ENCODE measurements around the gene DAGLA. TPM values are rescaled to one million over a fixed set of nuclear protein-coding genes. Genes with fewer than 3 reads are reported as not detected.
A peak's percentile ranks its signal among the peaks of the same experiment; 100 is the strongest.

Gene DAGLA
- total RNA-seq, 4 donors from 2014 or later = 1.1 to 5.4 (median 3.0) TPM

- H3K4me1 ChIP-seq = peaks cover 0 to 37% (median 13%) of the 10 kb centered on the region in 4 donors
- no peak overlapping the region for H3K4me3 ChIP-seq
- no peaks in the 10 kb centered on the region for H3K9me3 ChIP-seq
- no peak overlapping the region for H3K27ac ChIP-seq
- peaks cover 0 to 34% (median 0%) of the 10 kb centered on the region in 3 donors for H3K36me3 ChIP-seq
- DNase-seq (ENCODE audit: low spot score in 2 of 2) = no peak
- 76 to 79% methylated on average over 19 of the region's 19 CpGs for WGBS, 2 donors
- H3K27me3 ChIP-seq = no peaks in the 10 kb centered on the region
- TF ChIP-seq CTCF (IDR thresholded peaks at IDR 0.05) (no peak), POLR2A (IDR thresholded peaks at IDR 0.05) (no peak), EP300 (IDR thresholded peaks at IDR 0.05) (no peak)
These were observed 66.4 kb downstream of the DAGLA start for GRCh38 chr11:61746442-61747191.

GRCh38 chr11:61747192-61747966, 67.2 kb downstream of the DAGLA start:
- H3K4me3 ChIP-seq = no peak overlapping the region
- peaks cover 0 to 44% (median 13%) of the 10 kb centered on the region in 4 donors for H3K4me1 ChIP-seq
- TF ChIP-seq CTCF (IDR thresholded peaks at IDR 0.05) (peak; percentile 79 to 91 (median 90)), POLR2A (IDR thresholded peaks at IDR 0.05) (no peak)
- H3K27me3 ChIP-seq = no peaks in the 10 kb centered on the region
- peak; percentile 64 to 71 for DNase-seq (ENCODE audit: low spot score in 2 of 2)
- no peaks in the 10 kb centered on the region for H3K9me3 ChIP-seq
- H3K36me3 ChIP-seq = peaks cover 0 to 26% (median 0%) of the 10 kb centered on the region in 3 donors
- 61 to 74% methylated on average over 16 of the region's 19 CpGs for WGBS, 2 donors
- H3K27ac ChIP-seq = no peak overlapping the region

GRCh38 chr11:61747967-61748285, 67.7 kb downstream of the DAGLA start:
- DNase-seq (ENCODE audit: low spot score in 2 of 2) = no peak
- H3K4me1 ChIP-seq = peaks cover 0 to 48% (median 15%) of the 10 kb centered on the region in 4 donors
- 14 to 30% methylated on average over 1 to 3 of the region's 3 CpGs for WGBS, 2 donors
- no peak overlapping the region for H3K4me3 ChIP-seq
- no peak for TF ChIP-seq CTCF (IDR thresholded peaks at IDR 0.05)
- TF ChIP-seq EP300 (IDR thresholded peaks at IDR 0.05) = no peak
- no peak for TF ChIP-seq POLR2A (IDR thresholded peaks at IDR 0.05)
- H3K27ac ChIP-seq = no peak overlapping the region
- peaks cover 0 to 21% (median 0%) of the 10 kb centered on the region in 3 donors for H3K36me3 ChIP-seq
- H3K27me3 ChIP-seq = peaks cover 0 to 2% of the 10 kb centered on the region in 2 donors
- H3K9me3 ChIP-seq = no peaks in the 10 kb centered on the region

- peaks cover 0 to 4% (median 0%) of the 10 kb centered on the region in 3 donors for H3K36me3 ChIP-seq
- peak overlapping the region in 1 of 4 donors; percentile 35 for H3K27ac ChIP-seq
- no peaks in the 10 kb centered on the region for H3K9me3 ChIP-seq
- no peak overlapping the region for H3K4me3 ChIP-seq
- TF ChIP-seq POLR2A (IDR thresholded peaks at IDR 0.05) (no peak), EP300 (IDR thresholded peaks at IDR 0.05) (no peak), CTCF (IDR thresholded peaks at IDR 0.05) (no peak)
- H3K27me3 ChIP-seq = peaks cover 0 to 5% of the 10 kb centered on the region in 2 donors
- H3K4me1 ChIP-seq = peaks cover 0 to 50% (median 18%) of the 10 kb centered on the region in 4 donors
- 24 to 31% methylated on average over 21 of the region's 21 CpGs for WGBS, 2 donors
- no peak for DNase-seq (ENCODE audit: low spot score in 2 of 2)
These were observed 69.5 kb downstream of the DAGLA start for GRCh38 chr11:61749591-61750217.

Data from tibial nerve (tissue), 4 donors.